AG09309 (cell line): ENCODE measurements around the gene IDH3G.

Experiments
- DNase-seq: peaks from one replicate; pipeline ENCODE4 v3.0.0-alpha.2; 2010; ENCODE audit warnings: low read depth
- H3K4me3 ChIP-seq: 2 replicates; pipeline ENCODE4 v1.5.1; 2011; ENCODE audit warnings: mild to moderate bottlenecking, low read depth, low read length, moderate library complexity; ENCODE audit not compliant: control insufficient read depth
- TF ChIP-seq, protein P1 (sequence below): IDR thresholded peaks from 2 replicates; pipeline ENCODE4 v1.5.1; 2011; ENCODE audit warnings: mild to moderate bottlenecking, low read depth, low read length, inconsistent platforms; ENCODE audit not compliant: insufficient read depth, control insufficient read depth; ENCODE audit errors: missing control alignments

The IDH3G gene

DNA sequence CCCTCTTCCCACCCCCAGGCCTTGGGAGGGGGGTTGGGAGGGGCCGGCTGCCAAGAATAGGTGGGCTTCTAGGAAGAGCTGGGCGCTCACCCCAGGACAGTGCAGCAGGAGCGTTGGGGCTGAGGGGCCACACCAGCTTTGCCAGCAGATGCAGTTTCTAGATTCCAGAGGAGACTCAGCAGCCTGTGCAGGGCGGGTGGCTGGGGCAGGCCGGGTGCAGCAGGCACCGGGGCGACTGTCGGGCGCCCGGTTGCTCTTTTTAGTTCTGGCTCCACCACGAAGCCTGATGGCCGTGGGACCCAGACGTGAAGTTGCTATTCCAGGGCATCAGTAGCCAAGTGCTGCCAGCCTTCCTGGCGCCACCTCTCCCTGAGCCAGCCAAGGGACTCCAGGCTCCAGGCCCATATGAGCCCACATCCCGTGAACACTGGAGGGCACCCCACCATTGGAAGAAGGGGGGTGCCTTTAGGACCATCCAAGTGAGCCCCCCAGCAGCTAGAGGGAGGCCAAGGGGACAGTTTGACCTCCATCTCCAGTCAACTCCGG lies 6.1 kb upstream of the IDH3G start:
- TF ChIP-seq, protein P1, sequence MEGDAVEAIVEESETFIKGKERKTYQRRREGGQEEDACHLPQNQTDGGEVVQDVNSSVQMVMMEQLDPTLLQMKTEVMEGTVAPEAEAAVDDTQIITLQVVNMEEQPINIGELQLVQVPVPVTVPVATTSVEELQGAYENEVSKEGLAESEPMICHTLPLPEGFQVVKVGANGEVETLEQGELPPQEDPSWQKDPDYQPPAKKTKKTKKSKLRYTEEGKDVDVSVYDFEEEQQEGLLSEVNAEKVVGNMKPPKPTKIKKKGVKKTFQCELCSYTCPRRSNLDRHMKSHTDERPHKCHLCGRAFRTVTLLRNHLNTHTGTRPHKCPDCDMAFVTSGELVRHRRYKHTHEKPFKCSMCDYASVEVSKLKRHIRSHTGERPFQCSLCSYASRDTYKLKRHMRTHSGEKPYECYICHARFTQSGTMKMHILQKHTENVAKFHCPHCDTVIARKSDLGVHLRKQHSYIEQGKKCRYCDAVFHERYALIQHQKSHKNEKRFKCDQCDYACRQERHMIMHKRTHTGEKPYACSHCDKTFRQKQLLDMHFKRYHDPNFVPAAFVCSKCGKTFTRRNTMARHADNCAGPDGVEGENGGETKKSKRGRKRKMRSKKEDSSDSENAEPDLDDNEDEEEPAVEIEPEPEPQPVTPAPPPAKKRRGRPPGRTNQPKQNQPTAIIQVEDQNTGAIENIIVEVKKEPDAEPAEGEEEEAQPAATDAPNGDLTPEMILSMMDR = no peak
- no peak for DNase-seq
- H3K4me3 ChIP-seq = no peak overlapping the region

DNA sequence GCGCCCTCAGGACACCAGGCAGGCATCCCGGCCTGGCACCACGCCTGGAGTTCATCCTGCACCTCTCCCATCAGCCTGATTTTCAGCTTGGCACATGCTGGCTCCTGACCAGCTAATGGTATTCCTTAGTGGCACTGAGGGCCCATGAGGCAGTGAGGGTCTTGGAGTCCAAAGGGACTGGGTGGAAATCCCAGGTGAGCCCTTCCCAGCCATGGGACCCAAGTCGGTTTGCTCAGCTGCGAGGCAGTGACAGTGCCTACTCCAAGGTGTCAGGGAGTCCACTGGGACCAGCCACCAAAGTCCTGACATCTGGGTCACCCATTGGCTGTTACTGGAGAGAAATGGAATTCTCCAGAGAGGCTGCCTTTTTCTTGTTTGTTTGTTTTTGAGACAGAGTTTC lies 5.2 kb upstream of the IDH3G start:
- no peak for DNase-seq
- H3K4me3 ChIP-seq = no peak overlapping the region
- TF ChIP-seq, protein P1 = no peak

DNA sequence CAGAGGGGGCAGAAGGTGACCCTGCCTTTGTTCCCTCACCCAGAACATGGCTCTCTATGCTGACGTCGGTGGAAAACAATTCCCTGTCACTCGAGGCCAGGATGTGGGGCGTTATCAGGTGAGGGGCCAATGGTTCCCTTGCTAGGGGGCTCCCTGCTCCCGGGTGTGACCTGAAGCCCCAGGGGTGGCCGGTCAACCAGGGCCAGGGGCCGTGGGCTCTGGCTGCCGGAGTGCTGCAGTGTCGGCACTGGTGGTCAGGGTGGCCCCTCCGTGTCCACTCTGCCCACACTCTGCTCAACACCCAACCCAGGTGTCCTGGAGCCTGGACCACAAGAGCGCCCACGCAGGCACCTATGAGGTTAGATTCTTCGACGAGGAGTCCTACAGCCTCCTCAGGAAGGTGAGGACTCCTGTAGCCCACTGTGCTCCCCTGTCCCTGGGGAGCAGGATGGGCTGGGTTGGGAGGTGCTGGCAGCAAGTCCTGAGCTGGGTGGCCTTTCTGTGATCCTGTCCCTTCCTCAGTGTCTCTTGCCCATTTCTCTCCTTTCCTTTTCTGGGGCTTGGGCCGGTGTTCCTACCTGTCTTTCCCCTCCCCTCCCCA lies 3.3 kb upstream of the IDH3G start:
- TF ChIP-seq, protein P1 = no peak
- no peak overlapping the region for H3K4me3 ChIP-seq
- no peak for DNase-seq

DNA sequence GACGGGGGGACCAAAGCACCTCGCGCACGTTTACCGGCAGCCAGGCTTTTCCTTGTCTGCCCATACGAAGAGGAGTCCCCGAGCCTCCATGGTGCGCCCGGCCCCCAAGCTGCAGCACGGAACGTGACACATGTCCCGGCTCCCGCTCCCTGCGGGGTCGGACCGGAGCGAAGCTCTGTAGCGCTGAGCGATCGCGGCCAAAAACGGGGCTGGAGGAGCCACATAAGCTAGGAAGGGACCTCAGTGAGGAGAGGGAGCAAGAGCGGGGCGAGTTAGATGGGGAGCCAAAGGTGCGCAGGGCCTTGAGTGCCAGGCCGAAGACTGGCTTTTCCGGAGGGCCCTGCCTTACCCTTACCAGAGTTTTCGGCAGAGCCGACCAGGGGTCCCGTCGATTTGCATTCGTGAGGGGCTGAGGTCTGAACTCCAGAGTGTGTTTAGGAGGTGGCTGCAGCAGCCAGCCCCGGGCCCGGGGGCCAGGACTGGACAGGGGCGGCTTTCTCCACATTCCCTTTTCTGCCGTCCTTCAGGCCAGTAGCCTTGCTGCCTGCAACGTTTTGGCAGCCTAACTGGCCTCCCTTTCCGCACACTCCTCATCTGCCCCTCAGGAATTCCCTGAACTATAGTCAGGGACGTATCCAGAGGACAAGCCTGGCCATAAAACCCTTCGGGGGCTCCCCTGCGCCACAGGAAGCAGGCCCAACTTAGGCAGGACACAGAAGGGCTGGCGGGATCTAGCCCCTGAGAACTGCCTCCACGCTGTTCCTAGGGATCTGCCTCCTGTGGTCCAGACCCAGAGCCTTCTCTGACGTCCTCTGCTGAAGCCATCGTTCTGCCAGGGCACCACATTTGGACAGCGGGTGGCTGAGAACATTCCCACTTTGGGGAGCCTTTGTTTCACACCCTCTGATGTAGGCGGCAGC lies 982 bp upstream of the IDH3G start:
- TF ChIP-seq, protein P1 = no peak
- DNase-seq = no peak
- H3K4me3 ChIP-seq = peak overlapping the region; percentile 87

DNA sequence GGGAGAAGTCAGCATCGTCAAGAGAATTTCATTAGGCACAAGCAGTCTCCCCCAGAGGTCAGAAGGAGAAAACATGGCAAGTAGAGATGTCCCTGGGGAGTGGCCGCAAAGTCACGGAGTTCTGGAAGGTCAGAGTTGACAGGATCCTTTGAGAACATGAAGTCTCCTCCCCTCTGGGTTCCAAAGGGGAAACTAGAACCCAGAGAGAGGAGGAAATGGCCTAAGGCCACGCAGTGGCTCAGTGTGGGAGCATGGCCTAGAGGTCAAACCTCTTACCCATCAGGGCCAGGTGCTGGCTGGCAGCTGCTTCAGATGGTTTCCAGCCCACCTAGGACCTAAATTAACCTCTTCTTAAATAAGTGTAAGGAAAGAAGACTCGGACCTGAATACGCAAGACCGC lies 884 bp downstream of the IDH3G start:
- TF ChIP-seq, protein P1 = no peak
- DNase-seq = no peak
- peak overlapping the region; percentile 87 for H3K4me3 ChIP-seq

DNA sequence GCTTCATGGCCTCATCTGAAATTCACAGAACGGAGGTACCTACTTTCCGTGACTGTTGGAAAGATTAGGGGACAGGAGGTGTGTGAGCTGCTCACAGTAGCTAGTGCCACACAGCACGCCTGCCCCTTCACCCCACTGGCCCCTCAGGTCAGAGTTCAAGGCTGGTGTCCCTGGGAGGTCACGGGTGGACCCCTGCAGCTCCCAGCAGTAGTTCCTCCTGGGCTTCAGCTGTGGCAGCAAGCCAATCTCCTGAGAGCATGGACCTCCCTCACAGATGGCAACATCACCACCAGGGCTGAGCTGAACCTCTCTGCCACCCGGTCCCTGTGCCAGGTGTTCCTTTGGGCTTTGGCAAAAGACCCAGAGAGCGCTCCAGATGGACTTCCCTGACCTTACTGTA lies 1.8 kb downstream of the IDH3G start:
- TF ChIP-seq, protein P1 = no peak
- H3K4me3 ChIP-seq = no peak overlapping the region

More for the DNA sequence above, 1.8 kb downstream of the IDH3G start:
- no peak for DNase-seq
